ENCODE results near the gene UNC93A. TPM values are rescaled to one million over a fixed set of nuclear protein-coding genes. Genes with fewer than 3 reads are reported as not detected.
"Not testable (repeated sequence)": the region's sequence is repeated elsewhere in the genome, so short reads cannot be mapped to it uniquely, and the experiment has no call there.

The UNC93A gene
- total and polyA plus RNA-seq, 5 donors from 2014 or later = not detected

- H3K36me3 ChIP-seq (ENCODE audit: control insufficient read depth, insufficient read depth, low read length); H3K4me1 Mint-ChIP-seq; H3K36me3 Mint-ChIP-seq; H3K27me3 ChIP-seq (ENCODE audit: control insufficient read depth, insufficient read depth, low read length); H3K9me3 ChIP-seq (ENCODE audit: control insufficient read depth in 2 of 2, low read length in 2 of 2); H3K27ac Mint-ChIP-seq; H3K4me3 Mint-ChIP-seq; H3K27ac ChIP-seq (ENCODE audit: insufficient read depth, low read length, poor library complexity, severe bottlenecking); H3K4me1 ChIP-seq (ENCODE audit: control insufficient read depth, insufficient read depth, low read length, poor library complexity, severe bottlenecking); H3K27me3 Mint-ChIP-seq; H3K4me3 ChIP-seq (ENCODE audit: low read depth, low read length); H3K9me3 Mint-ChIP-seq; DNase-seq; ATAC-seq (ENCODE audit: low read depth in 2 of 2): not testable (repeated sequence)
Observed at GRCh38 chr6:167361170-167361569, 70.1 kb downstream of the UNC93A start.

Other genes with a start within 250 kb of the UNC93A start
- gene CCR6, start 168.2 kb upstream of the UNC93A start, total RNA-seq = 40.8 TPM
- gene CCR6, start 168.2 kb upstream of the UNC93A start, polyA plus RNA-seq = 10 to 100 TPM; 52.7 to 97.3 (median 79.0) TPM
- not detected for gene GPR31, start 133.3 kb upstream of the UNC93A start, total RNA-seq
- gene GPR31, start 133.3 kb upstream of the UNC93A start, polyA plus RNA-seq = not detected
- gene TTLL2, start 33.8 kb downstream of the UNC93A start, total RNA-seq = not detected
- not detected for gene TTLL2, start 33.8 kb downstream of the UNC93A start, polyA plus RNA-seq

Data from CD4-positive, CD25-positive, alpha-beta regulatory T cell (primary cell).